PFSK-1 (cell line): ENCODE results near the gene SLMAP. TPM values are rescaled to one million over a fixed set of nuclear protein-coding genes. Genes with fewer than 3 reads are reported as not detected.

Source experiments
- FOXP2 ChIP-seq: optimal IDR thresholded peaks from 2 replicates; pipeline ENCODE3; 2011; ENCODE audit warnings: borderline replicate concordance, control low read depth, inconsistent platforms; ENCODE audit not compliant: insufficient read depth; ENCODE audit errors: extremely low read length, extremely low read depth
- POLR2AphosphoS5 ChIP-seq: IDR thresholded peaks from 2 replicates; pipeline ENCODE4 v1.6.1; 2012; ENCODE audit warnings: low read depth, mild to moderate bottlenecking, control low read depth, low read length, moderate library complexity
- SIN3A ChIP-seq: IDR thresholded peaks from 2 replicates; pipeline ENCODE4 v1.6.1; 2012; ENCODE audit warnings: mild to moderate bottlenecking, low read length, moderate library complexity, borderline replicate concordance; ENCODE audit not compliant: insufficient read depth
- TAF1 ChIP-seq: IDR thresholded peaks from 2 replicates; pipeline ENCODE4 v1.6.1; 2012; ENCODE audit warnings: low read length, control low read depth, borderline replicate concordance; ENCODE audit not compliant: insufficient read depth
- polyA plus RNA-seq: library from polyadenylated mRNA; unstranded; fragments of >200 nt; gene quantifications from one replicate; pipeline ENCODE4 v1.2.1, GENCODE V29; 2012; ENCODE audit warnings: low read depth, missing spikeins; ENCODE audit not compliant: insufficient read length
- TF ChIP-seq, protein P1 (sequence below), 2 experiments: IDR thresholded peaks; 2 replicates each; pipeline versions ENCODE4 v1.6.1 to v1.8.0; 2011 to 2012; ENCODE audit warnings: low read depth in 2 of 2, low read length in 2 of 2, control low read depth in 1 of 2, inconsistent platforms in 1 of 2, mild to moderate bottlenecking in 1 of 2, moderate library complexity in 1 of 2; ENCODE audit not compliant: insufficient read depth in 1 of 2

The SLMAP gene, protein sequence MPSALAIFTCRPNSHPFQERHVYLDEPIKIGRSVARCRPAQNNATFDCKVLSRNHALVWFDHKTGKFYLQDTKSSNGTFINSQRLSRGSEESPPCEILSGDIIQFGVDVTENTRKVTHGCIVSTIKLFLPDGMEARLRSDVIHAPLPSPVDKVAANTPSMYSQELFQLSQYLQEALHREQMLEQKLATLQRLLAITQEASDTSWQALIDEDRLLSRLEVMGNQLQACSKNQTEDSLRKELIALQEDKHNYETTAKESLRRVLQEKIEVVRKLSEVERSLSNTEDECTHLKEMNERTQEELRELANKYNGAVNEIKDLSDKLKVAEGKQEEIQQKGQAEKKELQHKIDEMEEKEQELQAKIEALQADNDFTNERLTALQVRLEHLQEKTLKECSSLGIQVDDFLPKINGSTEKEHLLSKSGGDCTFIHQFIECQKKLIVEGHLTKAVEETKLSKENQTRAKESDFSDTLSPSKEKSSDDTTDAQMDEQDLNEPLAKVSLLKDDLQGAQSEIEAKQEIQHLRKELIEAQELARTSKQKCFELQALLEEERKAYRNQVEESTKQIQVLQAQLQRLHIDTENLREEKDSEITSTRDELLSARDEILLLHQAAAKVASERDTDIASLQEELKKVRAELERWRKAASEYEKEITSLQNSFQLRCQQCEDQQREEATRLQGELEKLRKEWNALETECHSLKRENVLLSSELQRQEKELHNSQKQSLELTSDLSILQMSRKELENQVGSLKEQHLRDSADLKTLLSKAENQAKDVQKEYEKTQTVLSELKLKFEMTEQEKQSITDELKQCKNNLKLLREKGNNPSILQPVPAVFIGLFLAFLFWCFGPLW
- polyA plus RNA-seq: 15.1 TPM

DNA sequence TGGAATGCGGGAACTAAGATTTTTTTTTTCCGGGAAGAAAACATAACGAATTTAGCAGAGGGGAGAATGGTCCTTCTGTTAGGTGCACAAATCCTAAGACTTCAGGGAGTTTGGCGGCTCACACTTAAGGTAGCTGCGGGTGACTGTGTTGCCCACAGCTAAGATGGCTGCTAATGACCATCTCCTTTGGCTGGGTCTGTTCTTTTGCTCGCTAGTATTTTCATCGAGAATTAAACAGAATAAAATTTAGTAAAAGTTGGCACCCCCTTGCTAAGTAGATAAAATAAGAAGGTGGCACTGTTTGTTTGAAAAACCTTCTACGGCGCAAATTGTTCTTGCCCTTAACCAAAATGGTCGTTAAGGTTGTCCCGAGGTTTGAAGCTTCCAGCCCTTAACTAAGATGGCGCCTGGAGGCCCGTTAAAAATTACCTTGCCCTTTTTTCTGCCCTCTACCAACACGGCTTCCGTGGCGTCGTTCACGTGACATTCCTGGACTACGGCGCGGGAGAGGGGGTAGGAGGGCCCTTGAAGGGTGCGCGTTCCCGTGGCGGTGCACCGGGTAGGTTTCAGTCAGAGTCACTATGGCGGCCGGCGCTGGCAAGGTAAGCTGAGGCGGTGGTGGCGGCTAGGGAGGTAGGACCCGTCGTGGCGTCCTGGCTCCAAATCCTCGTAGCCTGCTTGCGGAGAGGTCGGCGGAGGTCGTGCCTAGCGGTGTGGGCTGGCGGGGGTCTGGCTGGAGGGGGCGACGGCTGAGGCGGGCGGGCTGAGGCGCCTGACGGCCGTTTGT is at the start of gene SLMAP:
Gene SLMAP (plus strand): TSS at position 569 of the 787 bp plus-strand sequence. CDS start 1,343 bp downstream, outside the sequence.
- TF ChIP-seq TAF1 (peak; percentile 66; the same call in 1 of the 2 replicates), POLR2AphosphoS5 (peak; percentile 61; the same call in 1 of the 2 replicates), SIN3A (no peak), FOXP2 (peak; percentile 55)
- TF ChIP-seq, protein P1, sequence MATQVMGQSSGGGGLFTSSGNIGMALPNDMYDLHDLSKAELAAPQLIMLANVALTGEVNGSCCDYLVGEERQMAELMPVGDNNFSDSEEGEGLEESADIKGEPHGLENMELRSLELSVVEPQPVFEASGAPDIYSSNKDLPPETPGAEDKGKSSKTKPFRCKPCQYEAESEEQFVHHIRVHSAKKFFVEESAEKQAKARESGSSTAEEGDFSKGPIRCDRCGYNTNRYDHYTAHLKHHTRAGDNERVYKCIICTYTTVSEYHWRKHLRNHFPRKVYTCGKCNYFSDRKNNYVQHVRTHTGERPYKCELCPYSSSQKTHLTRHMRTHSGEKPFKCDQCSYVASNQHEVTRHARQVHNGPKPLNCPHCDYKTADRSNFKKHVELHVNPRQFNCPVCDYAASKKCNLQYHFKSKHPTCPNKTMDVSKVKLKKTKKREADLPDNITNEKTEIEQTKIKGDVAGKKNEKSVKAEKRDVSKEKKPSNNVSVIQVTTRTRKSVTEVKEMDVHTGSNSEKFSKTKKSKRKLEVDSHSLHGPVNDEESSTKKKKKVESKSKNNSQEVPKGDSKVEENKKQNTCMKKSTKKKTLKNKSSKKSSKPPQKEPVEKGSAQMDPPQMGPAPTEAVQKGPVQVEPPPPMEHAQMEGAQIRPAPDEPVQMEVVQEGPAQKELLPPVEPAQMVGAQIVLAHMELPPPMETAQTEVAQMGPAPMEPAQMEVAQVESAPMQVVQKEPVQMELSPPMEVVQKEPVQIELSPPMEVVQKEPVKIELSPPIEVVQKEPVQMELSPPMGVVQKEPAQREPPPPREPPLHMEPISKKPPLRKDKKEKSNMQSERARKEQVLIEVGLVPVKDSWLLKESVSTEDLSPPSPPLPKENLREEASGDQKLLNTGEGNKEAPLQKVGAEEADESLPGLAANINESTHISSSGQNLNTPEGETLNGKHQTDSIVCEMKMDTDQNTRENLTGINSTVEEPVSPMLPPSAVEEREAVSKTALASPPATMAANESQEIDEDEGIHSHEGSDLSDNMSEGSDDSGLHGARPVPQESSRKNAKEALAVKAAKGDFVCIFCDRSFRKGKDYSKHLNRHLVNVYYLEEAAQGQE (IDR thresholded peaks at IDR 0.05; ENCODE audit: insufficient read depth in 1 of 2, low read depth in 2 of 2, low read length in 2 of 2): no peak

DNA sequence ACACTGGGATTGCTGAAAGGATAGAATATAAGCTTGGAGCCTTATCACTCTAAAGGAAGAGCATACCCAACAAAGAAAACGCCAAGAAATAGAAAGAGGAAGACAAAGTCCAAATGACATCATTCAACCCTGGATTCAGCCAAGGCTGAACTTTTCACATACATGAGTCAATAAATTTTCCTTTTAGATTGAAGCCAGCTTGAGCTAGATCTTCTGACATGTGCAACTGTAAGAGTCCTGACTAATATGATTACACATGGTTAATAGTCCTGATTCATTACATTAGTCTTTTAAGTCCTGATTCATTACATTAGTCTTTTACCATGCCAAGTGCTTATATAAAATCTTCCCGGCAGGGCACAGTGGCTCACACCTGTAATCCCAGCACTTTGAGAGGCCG is 49.6 kb upstream of the SLMAP start:
- TF ChIP-seq FOXP2: no peak
- TF ChIP-seq, protein P1 (IDR thresholded peaks at IDR 0.05; ENCODE audit: insufficient read depth in 1 of 2, low read depth in 2 of 2, low read length in 2 of 2): no peak
- no peak for TF ChIP-seq SIN3A

DNA sequence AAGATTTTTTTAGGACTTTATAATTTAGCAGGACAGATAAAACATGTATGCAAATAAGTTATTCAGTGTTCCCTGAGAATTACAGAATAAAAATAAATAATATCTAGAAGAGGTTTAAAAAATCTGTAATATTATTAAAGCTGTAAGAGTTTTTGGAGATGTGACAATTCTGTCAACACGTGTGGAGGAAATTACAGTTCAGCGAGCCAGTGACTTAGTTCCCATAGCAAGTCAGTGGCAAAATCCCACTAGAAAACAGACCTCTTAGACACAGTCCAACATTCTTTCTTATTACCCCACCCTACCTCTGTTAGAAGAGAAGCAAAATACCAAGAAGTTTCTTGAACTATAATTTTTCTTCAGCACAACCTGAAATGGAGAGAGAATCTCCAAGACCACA is 47.1 kb upstream of the SLMAP start:
- TF ChIP-seq TAF1: no peak
- TF ChIP-seq POLR2AphosphoS5: no peak
- TF ChIP-seq, protein P1 (IDR thresholded peaks at IDR 0.05; ENCODE audit: insufficient read depth in 1 of 2, low read depth in 2 of 2, low read length in 2 of 2): no peak
- no peak for TF ChIP-seq SIN3A
- no peak for TF ChIP-seq FOXP2

DNA sequence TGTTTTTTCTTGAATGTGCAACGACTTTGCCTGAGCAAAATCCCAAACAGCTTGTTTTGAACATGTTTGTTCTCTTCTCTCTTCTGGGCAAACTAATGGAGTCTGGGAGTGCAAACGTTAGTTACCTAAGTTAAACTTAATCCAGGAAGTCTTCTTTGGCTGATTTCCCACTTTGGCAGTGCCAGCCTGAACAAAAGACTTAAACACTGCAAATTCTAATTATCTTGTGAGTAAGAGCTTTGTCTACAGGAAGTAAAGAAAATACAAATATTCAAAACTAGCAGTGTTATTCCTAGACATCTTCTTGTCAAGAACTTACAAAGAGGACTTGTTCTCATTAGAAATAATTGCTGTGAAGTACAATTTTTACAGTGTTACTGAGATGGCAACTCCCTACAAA is 46.5 kb upstream of the SLMAP start:
- TF ChIP-seq POLR2AphosphoS5 (no peak), TAF1 (no peak), SIN3A (no peak)
- TF ChIP-seq, protein P1 (IDR thresholded peaks at IDR 0.05; ENCODE audit: insufficient read depth in 1 of 2, low read depth in 2 of 2, low read length in 2 of 2): no peak
